Brain microvascular endothelial cell (primary cell): ENCODE data around the gene UGT1A4.

Source experiments
- DNase-seq: peaks from one replicate; pipeline ENCODE4 v3.0.0-alpha.2; 2020
- H3K27ac ChIP-seq: fragments of 250-450 bp; sonication (Bioruptor Pico); 2 replicates; pipeline ENCODE4 v1.5.1; 2020; ENCODE audit warnings: mild to moderate bottlenecking, moderate library complexity
- H3K27me3 ChIP-seq: fragments of 250-450 bp; sonication (Bioruptor Pico); replicated peaks from 2 replicates; pipeline ENCODE4 v1.5.1; 2020; ENCODE audit warnings: mild to moderate bottlenecking
- H3K36me3 ChIP-seq: fragments of 250-450 bp; sonication (Bioruptor Pico); replicated peaks from 2 replicates; pipeline ENCODE4 v1.5.1; 2020; ENCODE audit warnings: mild to moderate bottlenecking
- H3K4me3 ChIP-seq: 2 replicates; pipeline ENCODE4 v1.5.1; 2011; ENCODE audit warnings: low read depth, mild to moderate bottlenecking, control low read depth, low read length, moderate library complexity
- in situ Hi-C: cut with HindIII; loops from 2 replicates; pipeline ENCODE4 v1.10.0; 2017; ENCODE audit warnings: low sequenced_read_pairs, low pct_ligation_motif_present
- TF ChIP-seq, protein P1 (sequence below): IDR thresholded peaks from 2 replicates; pipeline ENCODE4 v1.5.1; 2011; ENCODE audit warnings: low read depth, mild to moderate bottlenecking, moderate library complexity, low read length, control low read depth, inconsistent platforms; ENCODE audit errors: missing control alignments

The UGT1A4 gene

DNA sequence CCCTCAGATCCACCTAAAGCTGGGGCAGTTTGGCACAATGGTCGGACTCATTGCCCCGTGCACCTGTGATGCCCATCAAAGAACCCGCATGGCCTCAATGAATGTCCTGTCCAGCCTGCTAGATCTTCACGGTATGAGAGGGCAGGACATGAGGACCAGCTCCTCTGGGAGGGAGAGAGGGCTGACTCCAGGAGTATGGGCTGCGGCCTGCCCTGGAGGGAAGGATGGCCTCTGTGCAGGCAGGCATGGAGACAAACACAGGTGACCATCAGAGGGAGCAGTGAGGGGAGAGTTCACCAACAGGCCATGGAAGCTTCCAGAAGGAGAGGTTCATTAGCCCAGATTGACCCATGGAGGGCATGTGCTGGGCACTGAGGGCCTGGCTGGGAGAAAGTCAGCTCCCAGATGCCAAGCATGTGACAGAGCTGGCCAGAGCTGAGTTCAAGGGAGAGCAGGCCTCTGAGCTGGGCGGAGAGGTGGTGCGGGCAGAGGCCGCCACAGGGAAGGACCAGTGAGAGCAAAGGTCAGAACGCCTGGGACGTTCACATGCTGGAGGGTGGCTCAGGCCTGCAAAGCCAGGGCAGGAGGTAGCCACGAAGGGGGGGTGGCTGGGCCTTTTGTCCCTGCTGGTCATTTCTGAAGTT, 99.6 kb downstream of the UGT1A4 start:
- TF ChIP-seq, protein P1, sequence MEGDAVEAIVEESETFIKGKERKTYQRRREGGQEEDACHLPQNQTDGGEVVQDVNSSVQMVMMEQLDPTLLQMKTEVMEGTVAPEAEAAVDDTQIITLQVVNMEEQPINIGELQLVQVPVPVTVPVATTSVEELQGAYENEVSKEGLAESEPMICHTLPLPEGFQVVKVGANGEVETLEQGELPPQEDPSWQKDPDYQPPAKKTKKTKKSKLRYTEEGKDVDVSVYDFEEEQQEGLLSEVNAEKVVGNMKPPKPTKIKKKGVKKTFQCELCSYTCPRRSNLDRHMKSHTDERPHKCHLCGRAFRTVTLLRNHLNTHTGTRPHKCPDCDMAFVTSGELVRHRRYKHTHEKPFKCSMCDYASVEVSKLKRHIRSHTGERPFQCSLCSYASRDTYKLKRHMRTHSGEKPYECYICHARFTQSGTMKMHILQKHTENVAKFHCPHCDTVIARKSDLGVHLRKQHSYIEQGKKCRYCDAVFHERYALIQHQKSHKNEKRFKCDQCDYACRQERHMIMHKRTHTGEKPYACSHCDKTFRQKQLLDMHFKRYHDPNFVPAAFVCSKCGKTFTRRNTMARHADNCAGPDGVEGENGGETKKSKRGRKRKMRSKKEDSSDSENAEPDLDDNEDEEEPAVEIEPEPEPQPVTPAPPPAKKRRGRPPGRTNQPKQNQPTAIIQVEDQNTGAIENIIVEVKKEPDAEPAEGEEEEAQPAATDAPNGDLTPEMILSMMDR, result no peak

DNA sequence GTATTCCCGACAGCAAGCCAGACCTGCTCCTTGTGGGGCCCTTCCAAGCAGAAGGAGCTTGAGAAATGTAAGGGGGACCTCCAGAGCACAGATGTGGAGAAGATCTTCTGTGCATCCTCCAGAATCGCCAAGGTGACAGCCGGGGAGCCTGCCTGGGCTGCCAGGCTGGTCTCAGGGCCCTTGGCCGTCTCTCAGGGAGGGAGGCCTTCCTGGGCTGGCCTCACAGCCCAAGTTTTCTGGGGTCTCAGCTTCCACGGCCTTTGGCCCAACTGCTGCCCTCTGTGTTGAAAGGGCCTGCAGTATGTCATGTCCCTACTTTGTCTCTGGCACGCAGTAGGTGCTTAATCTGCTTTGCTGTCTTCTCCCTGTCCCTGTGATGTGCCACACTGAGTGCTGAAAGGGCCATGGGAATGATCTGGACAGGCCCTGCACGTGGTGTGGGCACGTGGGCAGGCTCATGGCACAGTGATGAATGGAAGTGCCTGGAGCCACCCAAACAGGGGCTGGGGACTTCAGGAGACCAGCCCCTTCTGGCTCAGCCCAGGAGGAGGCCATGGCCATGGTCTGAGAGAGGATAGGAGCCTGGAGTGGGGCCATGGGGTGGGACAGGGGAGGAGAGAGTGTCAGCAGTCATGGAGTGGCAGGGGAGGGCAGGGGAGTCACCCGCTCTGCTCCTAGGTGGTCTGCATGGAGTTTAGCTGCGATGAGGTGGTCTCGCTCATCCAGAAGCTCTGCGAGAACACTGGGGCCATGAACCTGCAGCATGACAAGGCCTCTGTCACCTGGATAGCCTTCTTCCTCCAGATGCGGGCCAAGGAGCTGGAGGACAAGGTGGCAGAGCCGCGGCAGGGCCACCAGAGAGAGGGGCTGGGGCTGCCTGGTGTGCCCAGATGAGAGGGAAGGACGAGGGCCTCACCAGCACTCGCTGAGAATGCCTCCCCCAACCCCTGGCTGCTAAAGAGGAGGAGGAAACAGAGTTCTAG, 100.4 kb downstream of the UGT1A4 start:
- in situ Hi-C loops, result no loop called here
- no peak overlapping the region for H3K4me3 ChIP-seq
- no peaks in the 10 kb centered on the region for H3K36me3 ChIP-seq
- H3K27me3 ChIP-seq, result no peaks in the 10 kb centered on the region
- TF ChIP-seq, protein P1, result no peak
- no peak for DNase-seq
- no peak overlapping the region for H3K27ac ChIP-seq

More for the DNA sequence above, 99.6 kb downstream of the UGT1A4 start:
- no peaks in the 10 kb centered on the region for H3K27me3 ChIP-seq
- H3K4me3 ChIP-seq, result no peak overlapping the region
- in situ Hi-C loops, result no loop called here
- DNase-seq, result no peak
- no peaks in the 10 kb centered on the region for H3K36me3 ChIP-seq
- H3K27ac ChIP-seq, result no peak overlapping the region

DNA sequence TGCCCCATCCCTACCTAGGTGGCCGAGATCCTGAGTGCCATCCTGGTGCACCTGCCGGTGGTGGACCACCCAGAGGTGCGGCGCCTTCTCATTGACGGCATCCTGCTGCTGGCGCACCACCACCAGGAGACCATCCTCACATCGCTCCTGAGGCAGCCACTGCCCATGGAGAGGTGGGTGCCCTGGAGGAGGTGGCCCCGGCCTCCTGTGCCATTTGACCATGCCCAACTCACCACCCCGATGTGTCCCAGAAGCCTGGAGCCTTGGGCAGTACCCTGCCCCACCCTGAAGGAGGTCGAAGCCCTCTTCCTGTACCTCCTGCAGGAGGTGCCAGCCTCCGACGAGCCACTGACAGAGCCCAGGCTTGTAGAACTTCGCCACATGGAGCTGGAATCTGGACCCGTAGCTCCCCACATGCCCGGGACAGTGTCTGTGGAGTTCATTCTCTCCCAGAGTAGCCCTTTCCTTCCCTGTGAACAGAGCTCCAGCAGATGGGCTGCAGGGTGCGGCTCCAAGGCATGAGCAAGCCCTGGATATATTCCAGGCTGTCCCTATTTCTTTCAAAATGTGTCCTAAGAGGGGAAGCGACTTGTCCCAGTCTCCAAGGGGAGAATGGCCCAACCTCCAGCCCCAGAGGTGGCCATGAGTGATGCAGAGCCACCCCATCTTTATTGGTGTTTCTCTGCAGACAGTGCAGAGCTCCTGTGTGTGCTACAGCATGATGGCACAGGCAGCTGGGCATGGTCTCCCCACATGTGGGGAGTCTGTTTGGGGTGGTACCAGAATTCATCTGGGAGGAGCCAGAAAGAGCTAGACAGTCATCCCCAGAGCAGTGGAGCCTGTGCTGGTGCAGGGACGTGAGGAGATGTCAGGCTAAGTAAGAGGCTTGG, 101.6 kb downstream of the UGT1A4 start:
- H3K27me3 ChIP-seq, result no peaks in the 10 kb centered on the region
- TF ChIP-seq, protein P1, result no peak
- DNase-seq, result no peak
- H3K27ac ChIP-seq, result no peak overlapping the region
- in situ Hi-C loops, result no loop called here
- H3K4me3 ChIP-seq, result no peak overlapping the region
- no peaks in the 10 kb centered on the region for H3K36me3 ChIP-seq

- in situ Hi-C loops, result no loop called here
- Histone ChIP-seq H3K27ac (no peak overlapping the region), H3K27me3 (no peaks in the 10 kb centered on the region), H3K4me3 (no peak overlapping the region), H3K36me3 (no peaks in the 10 kb centered on the region)
- DNase-seq, result no peak
- TF ChIP-seq, protein P1, result no peak
Measured at GRCh38 chr2:233820774-233821105, 102.2 kb downstream of the UGT1A4 start.

GRCh38 chr2:233821196-233821595, 102.7 kb downstream of the UGT1A4 start:
- no peak for DNase-seq
- in situ Hi-C loops, result no loop called here
- Histone ChIP-seq H3K36me3 (no peaks in the 10 kb centered on the region), H3K4me3 (no peak overlapping the region), H3K27ac (no peak overlapping the region), H3K27me3 (no peaks in the 10 kb centered on the region)
- TF ChIP-seq, protein P1, result no peak
